H1 (cell line): ENCODE measurements around the gene RNASE13. TPM values are rescaled to one million over a fixed set of nuclear protein-coding genes. Genes with fewer than 3 reads are reported as not detected.

ENCODE experiments used
- FOSL1 ChIP-seq: IDR thresholded peaks from 2 replicates; pipeline ENCODE4 v1.6.1; 2011; ENCODE audit warnings: mild to moderate bottlenecking, low read depth, low read length, moderate library complexity; ENCODE audit not compliant: insufficient read depth
- HDAC6 ChIP-seq: IDR thresholded peaks from one replicate; pipeline ENCODE4 v1.7.1; 2012; ENCODE audit warnings: low read depth, mild to moderate bottlenecking, inconsistent platforms, low read length, moderate library complexity
- JUN ChIP-seq: IDR thresholded peaks from 2 replicates; pipeline ENCODE4 v1.6.1; 2011; ENCODE audit warnings: low read depth, mild to moderate bottlenecking, improper control_type of control experiment, low read length
- JUND ChIP-seq: IDR thresholded peaks from 2 replicates; pipeline ENCODE4 v1.6.1; 2011; ENCODE audit warnings: mild to moderate bottlenecking, improper control_type of control experiment, low read length
- POLR2AphosphoS5 ChIP-seq: IDR thresholded peaks from 2 replicates; pipeline ENCODE4 v1.6.1; 2011; ENCODE audit warnings: low read depth, low read length
- RBBP5 ChIP-seq: IDR thresholded peaks from 2 replicates; pipeline ENCODE4 v1.7.1; 2012; ENCODE audit warnings: low read depth, mild to moderate bottlenecking, inconsistent platforms, low read length, moderate library complexity, borderline replicate concordance
- SIN3A ChIP-seq, 2 experiments: IDR thresholded peaks in 1 of 2; conservative IDR thresholded peaks in 1 of 2; 2 replicates each; pipeline ENCODE4 v1.6.1; 2011 to 2012; ENCODE audit warnings: low read length in 2 of 2, improper control_type of control experiment in 1 of 2, low read depth in 1 of 2, mild to moderate bottlenecking in 1 of 2
- SP4 ChIP-seq: IDR thresholded peaks from 2 replicates; pipeline ENCODE4 v1.6.1; 2012; ENCODE audit warnings: low read length, inconsistent platforms
- ZNF274 ChIP-seq: IDR thresholded peaks from 2 replicates; pipeline ENCODE4 v1.7.0; 2012; ENCODE audit warnings: low read length, borderline replicate concordance; ENCODE audit errors: extremely low read depth
- polyA plus RNA-seq, 7 experiments: library from polyadenylated mRNA; depleted of rRNA in 3 of 7; stranded (reverse) in 5 of 7; unstranded in 2 of 7; fragments of >200 nt in 5 of 7; fragments of 200-250 nt in 2 of 7; gene quantifications; 1 replicate in 5 of 7; 2 replicates in 1 of 7; 4 replicates in 1 of 7; pipeline versions ENCODE4 v1.2.1 to v1.2.3, GENCODE V29; 2011 to 2013; ENCODE audit warnings: missing spikeins in 2 of 7, mixed read lengths in 2 of 7
- total RNA-seq: library from RNA; stranded (reverse); fragmentation: NEBNext Ultra II Directional; extraction: Animal tissue kit (Norgen Biotek cat#: 25700); gene quantifications from 2 replicates; pipeline ENCODE4 v1.2.1, GENCODE V29; 2021
- TF ChIP-seq, protein P1 (sequence below): IDR thresholded peaks from 2 replicates; pipeline ENCODE4 v1.6.1; 2011; ENCODE audit warnings: low read length, improper control_type of control experiment

Gene RNASE13
- total and polyA plus RNA-seq, 2 of the 8 experiments (the other 6 are each of a cell fraction or from before 2014, with no cell fraction given): not detected

GRCh38 chr14:21034707-21035106 is at the start of gene RNASE13 (continued):
- TF ChIP-seq, protein P1, sequence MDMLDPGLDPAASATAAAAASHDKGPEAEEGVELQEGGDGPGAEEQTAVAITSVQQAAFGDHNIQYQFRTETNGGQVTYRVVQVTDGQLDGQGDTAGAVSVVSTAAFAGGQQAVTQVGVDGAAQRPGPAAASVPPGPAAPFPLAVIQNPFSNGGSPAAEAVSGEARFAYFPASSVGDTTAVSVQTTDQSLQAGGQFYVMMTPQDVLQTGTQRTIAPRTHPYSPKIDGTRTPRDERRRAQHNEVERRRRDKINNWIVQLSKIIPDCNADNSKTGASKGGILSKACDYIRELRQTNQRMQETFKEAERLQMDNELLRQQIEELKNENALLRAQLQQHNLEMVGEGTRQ: no peak
- TF ChIP-seq FOSL1 (no peak), POLR2AphosphoS5 (no peak), JUN (no peak), JUND (no peak), HDAC6 (no peak), ZNF274 (no peak), SP4 (no peak), RBBP5 (no peak), SIN3A (conservative IDR thresholded peaks at IDR 0.05 in 1 of 2, IDR thresholded peaks at IDR 0.05 in 1 of 2; ENCODE audit: low read depth in 1 of 2, low read length in 2 of 2) (no peak)
